Activated CD4-positive, alpha-beta memory T cell treated with anti-CD3 and anti-CD28 coated beads, Interleukin-2, amount 10 ng/mL, durations not matched to agents 7 days and 5 days (primary cell): Measurements from ENCODE around the gene NOS1AP. TPM values are rescaled to one million over a fixed set of nuclear protein-coding genes. Genes with fewer than 3 reads are reported as not detected.

Source experiments
- CTCF ChIA-PET: fragments of 350-600 bp; sonication (Branson Sonifier 250); formaldehyde crosslinking; loops from one replicate; lab custom pipeline; 2021; ENCODE audit warnings: antibody characterized with exemption, inconsistent platforms; lab: Charles Lee
- POLR2A ChIA-PET: fragments of 350-600 bp; sonication (Branson Sonifier 250); formaldehyde crosslinking; loops from one replicate; lab custom pipeline; 2021; ENCODE audit warnings: antibody characterized with exemption; lab: Charles Lee
- DNase-seq: peaks from one replicate; pipeline ENCODE4 v3.0.0-alpha.2; 2020
- H3K27ac Mint-ChIP-seq: one replicate; pipeline ENCODE4 v1.8.0; 2021; ENCODE audit warnings: mild to moderate bottlenecking, mixed read lengths
- H3K27me3 Mint-ChIP-seq: one replicate; pipeline ENCODE4 v1.8.0; 2021; ENCODE audit warnings: mixed read lengths
- H3K36me3 Mint-ChIP-seq: one replicate; pipeline ENCODE4 v1.8.0; 2021; ENCODE audit warnings: low read depth, mixed read lengths
- H3K4me1 Mint-ChIP-seq: one replicate; pipeline ENCODE4 v1.8.0; 2021; ENCODE audit warnings: mixed read lengths
- H3K4me3 Mint-ChIP-seq: one replicate; pipeline ENCODE4 v1.8.0; 2021; ENCODE audit warnings: mild to moderate bottlenecking, mixed read lengths
- H3K9me3 Mint-ChIP-seq: one replicate; pipeline ENCODE4 v1.8.0; 2021; ENCODE audit warnings: mixed read lengths
- total RNA-seq, 2 experiments: library from RNA; stranded (reverse); gene quantifications; one replicate each; pipeline ENCODE4 v1.2.3, GENCODE V29; 2021

NOS1AP gene
- total RNA-seq, 2 experiments from 2014 or later, result 0.08 TPM; not detected in 1

DNA sequence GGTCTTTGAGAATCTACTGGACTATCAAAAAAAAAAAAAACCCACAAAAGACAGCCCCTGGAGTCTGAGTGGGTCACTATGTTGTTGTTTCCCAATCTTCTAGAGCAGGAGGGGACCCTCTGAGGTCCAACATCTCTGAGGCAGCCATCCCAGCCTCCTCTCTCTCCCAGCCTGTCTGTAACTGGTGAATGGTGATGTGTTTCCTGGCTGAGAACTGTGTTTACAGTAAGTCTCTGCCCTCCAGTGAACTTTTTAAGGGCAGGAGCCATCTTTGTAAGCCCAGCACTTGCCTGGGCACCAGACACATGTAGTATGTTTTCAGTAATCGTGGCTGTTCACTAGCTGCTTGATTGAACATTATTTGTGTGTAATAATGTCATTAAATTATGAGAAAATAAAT, 221.5 kb downstream of the NOS1AP start:
- DNase-seq, result no peak
- no peaks in the 10 kb centered on the region for H3K4me1 Mint-ChIP-seq
- no peaks in the 10 kb centered on the region for H3K36me3 Mint-ChIP-seq
- H3K4me3 Mint-ChIP-seq, result no peak overlapping the region
- H3K9me3 Mint-ChIP-seq, result no peaks in the 10 kb centered on the region
- no peak overlapping the region for H3K27ac Mint-ChIP-seq
- H3K27me3 Mint-ChIP-seq, result peaks cover 9% of the 10 kb centered on the region
- ChIA-PET POLR2A (no interaction called here), CTCF (no interaction called here)

DNA sequence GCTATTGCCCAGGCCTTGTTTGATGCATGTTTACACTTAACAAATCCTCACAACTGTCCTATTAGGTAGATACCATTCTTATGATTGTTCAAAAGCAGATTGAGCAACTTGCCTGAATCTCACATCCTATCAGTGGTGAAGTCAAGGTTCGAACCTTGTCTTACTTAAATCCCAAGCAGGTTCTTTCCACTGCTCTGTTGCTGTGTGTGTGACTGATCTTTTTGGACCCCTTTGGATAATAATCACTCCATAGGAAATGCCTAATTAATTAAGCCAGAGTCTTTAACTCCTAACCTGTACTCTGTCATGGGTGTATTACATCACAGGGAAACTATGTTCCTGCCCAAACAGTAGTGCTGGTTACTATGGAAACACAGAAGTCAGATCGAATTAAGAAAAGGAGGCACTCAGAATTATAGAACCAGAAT, 222.9 kb downstream of the NOS1AP start:
- Mint-ChIP-seq H3K4me1 (no peaks in the 10 kb centered on the region), H3K27me3 (peaks cover 5% of the 10 kb centered on the region), H3K36me3 (no peaks in the 10 kb centered on the region), H3K4me3 (no peak overlapping the region), H3K27ac (no peak overlapping the region), H3K9me3 (no peaks in the 10 kb centered on the region)
- no peak for DNase-seq
- POLR2A ChIA-PET, result no interaction called here
- CTCF ChIA-PET, result no interaction called here

DNA sequence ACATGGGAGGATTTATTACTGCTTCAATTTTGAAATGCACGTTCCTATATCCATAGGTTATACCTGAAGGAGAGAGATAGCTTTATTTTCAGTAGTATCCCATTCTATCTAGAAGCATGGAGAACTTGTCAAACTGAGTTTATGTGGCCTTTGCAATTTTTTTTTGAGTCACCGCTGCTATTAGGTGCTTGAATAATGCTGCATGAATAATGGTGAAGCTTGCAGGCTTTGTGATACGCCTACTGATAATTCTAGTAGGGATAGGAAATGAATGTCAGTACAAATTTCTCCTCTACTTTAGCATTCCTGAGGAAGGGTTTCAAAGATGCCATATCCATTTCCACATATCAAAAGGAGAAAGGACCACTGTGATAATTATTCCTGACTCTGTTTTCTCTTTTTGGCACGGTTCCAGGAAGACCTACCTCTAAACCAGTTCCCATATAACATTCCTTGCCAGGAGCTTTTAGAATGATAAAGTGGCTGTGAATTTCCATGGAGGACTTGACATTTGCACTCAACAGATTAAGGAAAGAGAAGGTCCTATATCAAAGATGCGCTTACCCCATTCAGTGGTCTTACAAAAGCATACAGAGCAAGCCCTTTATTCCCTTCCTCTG, 223.7 kb downstream of the NOS1AP start:
- POLR2A ChIA-PET, result no interaction called here
- H3K4me1 Mint-ChIP-seq, result no peaks in the 10 kb centered on the region
- CTCF ChIA-PET, result no interaction called here
- H3K4me3 Mint-ChIP-seq, result no peak overlapping the region
- DNase-seq, result no peak
- no peak overlapping the region for H3K27ac Mint-ChIP-seq
- no peaks in the 10 kb centered on the region for H3K36me3 Mint-ChIP-seq
- H3K27me3 Mint-ChIP-seq, result peaks cover 5% of the 10 kb centered on the region
- no peaks in the 10 kb centered on the region for H3K9me3 Mint-ChIP-seq

DNA sequence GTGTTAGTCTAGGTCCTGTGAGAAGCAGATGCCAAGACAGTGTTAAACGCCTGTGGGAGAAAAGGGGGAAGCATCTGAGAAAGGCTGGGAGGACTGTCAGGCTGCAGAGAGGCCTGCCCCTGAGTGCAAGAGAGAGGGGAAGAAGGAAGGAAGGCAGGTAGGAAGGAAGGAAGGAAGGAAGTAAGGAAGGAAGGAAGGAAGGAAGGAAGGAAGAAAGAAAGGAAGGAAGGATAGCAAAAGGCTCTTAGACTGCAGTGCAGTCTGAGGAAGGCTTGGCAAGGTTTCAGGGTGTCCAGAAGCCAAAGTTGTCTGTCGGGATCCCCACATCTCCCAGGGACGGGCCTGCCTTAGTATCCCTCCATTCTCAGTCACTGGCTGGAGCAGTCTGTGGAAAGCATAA, 224.5 kb downstream of the NOS1AP start:
- no peaks in the 10 kb centered on the region for H3K36me3 Mint-ChIP-seq

DNA sequence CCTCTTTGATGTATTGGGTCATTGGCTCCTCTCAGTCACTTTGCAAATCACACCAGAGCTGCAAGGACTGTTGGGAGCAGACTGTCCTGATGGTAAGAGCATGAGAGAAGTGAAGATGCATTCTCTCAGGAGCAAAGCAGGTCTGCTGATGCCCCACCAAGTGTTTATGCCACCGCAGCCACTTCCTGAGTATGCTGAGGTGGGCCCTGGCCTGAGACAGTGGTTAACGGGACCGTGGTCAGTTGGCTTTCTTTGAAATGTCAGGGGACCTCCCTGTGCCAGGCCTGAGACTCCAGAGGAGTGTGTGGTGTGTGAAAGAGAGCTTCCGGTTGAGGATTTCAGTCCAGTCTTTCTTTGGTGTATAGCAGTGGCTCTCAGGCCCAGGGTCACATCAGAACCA, 227.7 kb downstream of the NOS1AP start:
- CTCF ChIA-PET, result no interaction called here
- H3K27me3 Mint-ChIP-seq, result peaks cover 11% of the 10 kb centered on the region

More for the DNA sequence above, 224.5 kb downstream of the NOS1AP start:
- Mint-ChIP-seq H3K27me3 (peaks cover 5% of the 10 kb centered on the region), H3K4me1 (no peaks in the 10 kb centered on the region), H3K9me3 (no peaks in the 10 kb centered on the region), H3K27ac (no peak overlapping the region), H3K4me3 (no peak overlapping the region)
- DNase-seq, result no peak
- CTCF ChIA-PET, result no interaction called here
- POLR2A ChIA-PET, result no interaction called here

DNA sequence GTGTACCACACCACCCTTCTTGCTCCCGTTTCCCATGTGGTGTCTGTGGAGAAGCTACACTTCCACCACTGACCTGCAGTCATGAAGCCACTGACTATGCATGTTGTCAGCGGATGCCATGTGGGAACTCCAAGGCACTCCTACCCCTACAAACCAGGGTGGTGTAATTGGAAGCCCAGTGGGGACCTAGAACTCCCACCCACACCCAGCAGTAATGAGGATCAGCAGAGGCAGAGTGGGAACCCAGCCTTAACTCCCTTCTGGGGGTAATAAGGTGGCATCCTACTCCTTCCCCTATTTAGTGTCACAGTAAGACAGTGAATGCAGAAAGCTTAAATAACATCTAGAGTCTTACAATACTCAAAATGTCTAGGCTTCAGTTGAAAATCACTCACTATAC, 228.8 kb downstream of the NOS1AP start:
- no peaks in the 10 kb centered on the region for H3K4me1 Mint-ChIP-seq

More for the DNA sequence above, 227.7 kb downstream of the NOS1AP start:
- no peak for DNase-seq
- no peak overlapping the region for H3K4me3 Mint-ChIP-seq
- no peaks in the 10 kb centered on the region for H3K36me3 Mint-ChIP-seq
- POLR2A ChIA-PET, result no interaction called here
- no peaks in the 10 kb centered on the region for H3K9me3 Mint-ChIP-seq
- H3K27ac Mint-ChIP-seq, result no peak overlapping the region
- H3K4me1 Mint-ChIP-seq, result no peaks in the 10 kb centered on the region

DNA sequence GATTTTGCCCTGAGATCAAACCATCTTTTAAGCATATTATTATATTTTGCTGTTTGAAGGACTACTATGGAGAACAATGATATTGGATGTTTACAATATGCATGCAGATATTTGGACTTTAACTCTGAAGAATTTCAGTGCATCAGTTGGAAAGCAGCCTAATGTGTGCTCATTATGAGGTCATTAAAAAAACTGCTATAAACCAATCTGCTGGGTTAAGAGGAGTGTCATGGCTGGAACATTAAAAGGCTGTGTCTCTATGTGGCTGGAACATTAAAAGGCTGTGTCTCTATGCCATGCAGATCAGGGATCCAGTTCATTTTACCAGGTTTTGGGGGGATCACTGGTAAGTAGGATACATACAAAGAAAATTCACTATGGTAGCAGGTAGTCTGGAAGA, 229.5 kb downstream of the NOS1AP start:
- ChIA-PET POLR2A (no interaction called here), CTCF (no interaction called here)
- H3K4me1 Mint-ChIP-seq, result no peaks in the 10 kb centered on the region
- no peak overlapping the region for H3K27ac Mint-ChIP-seq
- no peak overlapping the region for H3K4me3 Mint-ChIP-seq
- H3K36me3 Mint-ChIP-seq, result no peaks in the 10 kb centered on the region
- no peaks in the 10 kb centered on the region for H3K9me3 Mint-ChIP-seq
- H3K27me3 Mint-ChIP-seq, result peaks cover 14% of the 10 kb centered on the region
- no peak for DNase-seq

More for the DNA sequence above, 228.8 kb downstream of the NOS1AP start:
- Mint-ChIP-seq H3K9me3 (no peaks in the 10 kb centered on the region), H3K27ac (no peak overlapping the region), H3K36me3 (no peaks in the 10 kb centered on the region), H3K27me3 (peaks cover 14% of the 10 kb centered on the region), H3K4me3 (no peak overlapping the region)
- no peak for DNase-seq
- ChIA-PET CTCF (no interaction called here), POLR2A (no interaction called here)

DNA sequence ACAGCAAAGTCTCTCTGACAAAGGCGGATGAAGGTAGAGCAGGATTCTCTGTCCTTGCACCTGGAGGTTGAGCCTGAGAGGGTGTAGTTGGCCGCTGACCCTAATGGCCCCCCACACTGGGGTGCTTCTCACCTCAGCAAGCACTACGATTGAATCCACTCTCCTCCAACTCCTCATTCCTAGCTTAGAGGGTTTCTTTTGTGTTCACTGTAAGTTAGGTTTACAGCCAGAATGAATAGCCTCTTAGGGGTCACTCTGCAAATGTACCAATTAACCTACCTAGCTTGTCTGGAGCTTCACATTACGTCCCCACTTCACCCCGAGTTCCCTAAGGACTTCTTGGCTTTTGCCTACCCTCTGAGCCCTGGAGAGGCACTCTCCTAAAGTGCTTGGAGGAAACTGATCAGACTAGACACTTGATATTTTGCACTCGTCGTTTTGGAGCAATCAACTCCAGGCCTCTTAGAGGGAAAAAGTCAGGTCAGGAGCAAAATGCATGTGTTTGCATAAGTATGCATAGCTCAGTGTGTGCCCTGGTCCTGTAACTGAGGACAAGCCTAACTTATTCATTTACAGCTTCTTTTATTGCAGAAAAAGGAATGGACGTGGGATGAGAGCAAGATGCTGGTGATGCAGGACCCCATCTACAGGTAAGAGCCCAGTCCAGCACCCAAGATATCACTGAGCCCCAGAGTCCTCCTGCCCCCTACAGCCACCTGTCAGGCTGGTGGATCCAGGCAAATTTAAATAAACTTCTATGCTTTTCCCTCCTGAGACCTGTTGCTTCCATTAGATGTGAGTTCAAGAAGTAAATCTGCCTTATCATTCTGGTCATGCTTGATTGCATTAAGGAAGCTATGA, 230.8 kb downstream of the NOS1AP start:
- H3K36me3 Mint-ChIP-seq, result no peaks in the 10 kb centered on the region
- POLR2A ChIA-PET, result no interaction called here
- CTCF ChIA-PET, result no interaction called here

DNA sequence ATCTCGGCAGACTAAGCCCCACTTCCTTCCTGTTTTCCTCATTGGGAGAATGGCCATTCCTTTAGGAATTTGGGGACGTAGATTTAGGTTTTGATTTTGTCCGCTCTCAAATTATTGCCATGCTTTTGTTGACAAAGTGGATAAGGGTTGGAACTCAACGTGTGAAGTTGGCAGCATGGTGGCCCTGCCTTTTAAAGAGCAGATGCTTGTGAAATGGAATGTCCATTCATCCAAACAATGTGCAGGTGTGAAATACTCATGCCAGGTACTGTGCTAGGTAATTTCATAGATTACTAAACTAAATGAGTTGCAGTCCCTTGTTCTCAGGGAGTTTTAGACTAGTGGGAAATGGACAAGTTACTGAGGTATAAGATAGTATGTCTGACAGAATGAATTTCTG, 232.2 kb downstream of the NOS1AP start:
- H3K4me1 Mint-ChIP-seq, result no peaks in the 10 kb centered on the region
- no peaks in the 10 kb centered on the region for H3K9me3 Mint-ChIP-seq
- CTCF ChIA-PET, result no interaction called here
- no peak for DNase-seq
- POLR2A ChIA-PET, result no interaction called here
- no peak overlapping the region for H3K4me3 Mint-ChIP-seq
- H3K27me3 Mint-ChIP-seq, result peaks cover 13% of the 10 kb centered on the region
- H3K36me3 Mint-ChIP-seq, result no peaks in the 10 kb centered on the region
- no peak overlapping the region for H3K27ac Mint-ChIP-seq

More for the DNA sequence above, 230.8 kb downstream of the NOS1AP start:
- no peaks in the 10 kb centered on the region for H3K9me3 Mint-ChIP-seq
- no peak overlapping the region for H3K27ac Mint-ChIP-seq
- H3K4me3 Mint-ChIP-seq, result no peak overlapping the region
- peaks cover 18% of the 10 kb centered on the region for H3K27me3 Mint-ChIP-seq
- H3K4me1 Mint-ChIP-seq, result no peaks in the 10 kb centered on the region
- DNase-seq, result no peak

DNA sequence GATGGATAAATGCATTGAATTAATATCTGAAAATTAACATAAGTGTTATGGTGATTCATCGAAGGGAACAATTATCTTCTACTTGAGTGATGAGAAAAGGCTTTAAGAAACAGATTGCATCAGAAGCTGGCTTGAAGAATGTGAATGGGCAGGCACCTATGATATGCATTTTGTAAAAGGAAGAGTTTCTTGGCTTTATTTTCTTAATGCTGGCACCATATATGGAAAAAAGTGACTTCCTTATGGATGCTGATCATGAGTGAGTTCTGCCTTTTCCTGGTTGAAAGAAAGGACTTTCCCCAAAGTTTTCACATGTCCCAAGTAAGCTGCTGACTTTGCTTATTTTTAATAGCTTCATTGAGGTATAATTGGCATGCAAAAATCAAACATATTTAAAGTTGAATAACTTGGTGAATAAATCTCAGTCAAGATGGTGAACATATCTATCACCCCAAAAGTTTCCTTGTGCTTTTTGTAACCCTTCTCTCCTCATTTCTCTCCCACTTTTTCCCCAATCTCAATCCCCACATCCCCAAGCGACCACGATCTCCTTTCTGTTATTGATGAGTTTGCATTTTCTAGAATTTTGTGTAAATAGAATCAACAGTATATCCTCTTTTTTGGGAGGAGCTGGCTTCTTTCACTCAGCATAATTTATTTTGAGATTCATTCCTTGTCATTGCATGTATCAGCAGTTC, 233.0 kb downstream of the NOS1AP start:
- Mint-ChIP-seq H3K27me3 (peaks cover 13% of the 10 kb centered on the region), H3K36me3 (no peaks in the 10 kb centered on the region), H3K4me3 (no peak overlapping the region), H3K27ac (no peak overlapping the region), H3K4me1 (no peaks in the 10 kb centered on the region), H3K9me3 (no peaks in the 10 kb centered on the region)
- ChIA-PET CTCF (no interaction called here), POLR2A (no interaction called here)
- DNase-seq, result no peak

DNA sequence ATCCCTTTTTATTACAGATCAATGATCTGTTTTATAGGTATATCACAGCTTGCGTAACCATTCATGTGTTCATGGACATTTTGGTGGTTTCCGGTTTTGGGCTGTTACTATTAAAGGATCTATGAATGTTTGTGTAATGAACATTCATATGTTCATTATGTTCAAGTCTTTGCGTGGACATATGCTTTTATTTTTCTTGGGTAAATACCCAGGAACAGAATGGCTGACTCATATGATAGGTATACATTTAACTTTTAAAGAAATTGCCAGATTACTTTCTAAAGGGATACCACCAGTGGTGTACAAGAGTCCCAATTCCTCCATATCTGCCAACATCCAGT, 233.5 kb downstream of the NOS1AP start:
- POLR2A ChIA-PET, result no interaction called here
- CTCF ChIA-PET, result no interaction called here
- Mint-ChIP-seq H3K36me3 (no peaks in the 10 kb centered on the region), H3K27ac (no peak overlapping the region), H3K4me3 (no peak overlapping the region), H3K4me1 (no peaks in the 10 kb centered on the region), H3K9me3 (no peaks in the 10 kb centered on the region), H3K27me3 (peaks cover 13% of the 10 kb centered on the region)
- no peak for DNase-seq

DNA sequence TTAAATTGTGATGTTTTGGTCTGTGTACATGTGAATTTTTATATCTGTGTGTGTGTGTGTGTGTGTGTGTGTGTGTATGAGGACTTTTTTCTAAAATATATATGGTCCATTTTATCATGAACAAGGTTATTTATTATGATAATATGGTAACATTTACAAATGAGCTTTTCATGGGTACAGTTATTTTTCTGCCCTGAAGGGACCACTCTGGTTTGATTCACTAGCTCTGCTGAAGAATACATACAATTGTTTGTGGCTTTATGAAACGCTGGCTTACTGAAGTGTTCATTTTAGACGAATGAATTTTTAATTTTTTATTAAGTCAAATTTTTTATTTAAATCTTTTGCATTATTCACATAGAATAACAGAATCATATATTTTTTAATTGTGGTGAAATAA, 235.2 kb downstream of the NOS1AP start:
- H3K4me3 Mint-ChIP-seq, result no peak overlapping the region
- CTCF ChIA-PET, result no interaction called here
- H3K4me1 Mint-ChIP-seq, result no peaks in the 10 kb centered on the region
- H3K36me3 Mint-ChIP-seq, result no peaks in the 10 kb centered on the region
- POLR2A ChIA-PET, result no interaction called here
- H3K27ac Mint-ChIP-seq, result no peak overlapping the region
- no peaks in the 10 kb centered on the region for H3K9me3 Mint-ChIP-seq
- DNase-seq, result no peak
- H3K27me3 Mint-ChIP-seq, result peaks cover 10% of the 10 kb centered on the region

DNA sequence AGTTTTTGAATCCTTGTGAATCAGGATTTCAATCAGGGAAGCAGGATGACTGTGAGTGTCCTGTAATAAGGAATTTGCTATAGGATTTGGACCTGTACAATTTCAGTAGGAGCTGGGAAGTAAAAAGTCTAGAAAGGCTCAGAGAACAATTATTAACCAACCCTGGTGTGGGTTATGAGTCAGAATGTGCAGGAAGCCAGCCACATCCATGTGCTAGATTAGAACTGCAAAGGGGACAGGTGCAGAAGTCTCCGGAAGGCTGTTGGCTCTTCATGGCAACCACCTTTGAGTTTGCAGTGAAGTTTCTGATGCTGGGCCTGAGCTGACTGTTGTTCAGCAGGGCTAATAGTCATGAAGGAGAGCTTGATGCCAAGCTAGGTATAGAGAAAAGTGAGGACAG, 236.5 kb downstream of the NOS1AP start:
- ChIA-PET CTCF (no interaction called here), POLR2A (no interaction called here)

More for the DNA sequence above, 236.5 kb downstream of the NOS1AP start:
- H3K9me3 Mint-ChIP-seq, result no peaks in the 10 kb centered on the region
- peaks cover 10% of the 10 kb centered on the region for H3K27me3 Mint-ChIP-seq
- no peaks in the 10 kb centered on the region for H3K36me3 Mint-ChIP-seq
- no peak for DNase-seq
- H3K4me3 Mint-ChIP-seq, result no peak overlapping the region
- H3K27ac Mint-ChIP-seq, result no peak overlapping the region
- H3K4me1 Mint-ChIP-seq, result no peaks in the 10 kb centered on the region
